Vagina (tissue), 2 donors: Measurements from ENCODE around the gene MYO7A.

Experiments used
- POLR2AphosphoS5 ChIP-seq, 2 donors: sonication (generic); formaldehyde crosslinking; IDR thresholded peaks; one replicate each; pipeline ENCODE4 v1.9.0; 2017; ENCODE audit warnings: antibody characterized with exemption in 2 of 2, mild to moderate bottlenecking in 2 of 2, low read depth in 1 of 2; ENCODE audit not compliant: insufficient read depth in 1 of 2
- TF ChIP-seq, protein P1 (sequence below), 3 experiments: fragments of 450-650 bp in 2 of 3; fragments of 200-600 bp in 1 of 3; sonication (generic) in 1 of 3; IDR thresholded peaks; one replicate each; pipeline ENCODE4 v1.5.1; 2017 to 2019; ENCODE audit warnings: antibody characterized with exemption in 3 of 3, mild to moderate bottlenecking in 2 of 3, moderate library complexity in 2 of 3

- TF ChIP-seq, protein P1, sequence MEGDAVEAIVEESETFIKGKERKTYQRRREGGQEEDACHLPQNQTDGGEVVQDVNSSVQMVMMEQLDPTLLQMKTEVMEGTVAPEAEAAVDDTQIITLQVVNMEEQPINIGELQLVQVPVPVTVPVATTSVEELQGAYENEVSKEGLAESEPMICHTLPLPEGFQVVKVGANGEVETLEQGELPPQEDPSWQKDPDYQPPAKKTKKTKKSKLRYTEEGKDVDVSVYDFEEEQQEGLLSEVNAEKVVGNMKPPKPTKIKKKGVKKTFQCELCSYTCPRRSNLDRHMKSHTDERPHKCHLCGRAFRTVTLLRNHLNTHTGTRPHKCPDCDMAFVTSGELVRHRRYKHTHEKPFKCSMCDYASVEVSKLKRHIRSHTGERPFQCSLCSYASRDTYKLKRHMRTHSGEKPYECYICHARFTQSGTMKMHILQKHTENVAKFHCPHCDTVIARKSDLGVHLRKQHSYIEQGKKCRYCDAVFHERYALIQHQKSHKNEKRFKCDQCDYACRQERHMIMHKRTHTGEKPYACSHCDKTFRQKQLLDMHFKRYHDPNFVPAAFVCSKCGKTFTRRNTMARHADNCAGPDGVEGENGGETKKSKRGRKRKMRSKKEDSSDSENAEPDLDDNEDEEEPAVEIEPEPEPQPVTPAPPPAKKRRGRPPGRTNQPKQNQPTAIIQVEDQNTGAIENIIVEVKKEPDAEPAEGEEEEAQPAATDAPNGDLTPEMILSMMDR (IDR thresholded peaks at IDR 0.05), result no peak
- TF ChIP-seq POLR2AphosphoS5 (IDR thresholded peaks at IDR 0.05; ENCODE audit: insufficient read depth in 1 of 2, low read depth in 1 of 2), result no peak
Observed at GRCh38 chr11:77182542-77183430, 54.7 kb downstream of the MYO7A start.
